ENCODE results near the gene NCKAP5.

Gene NCKAP5

DNA sequence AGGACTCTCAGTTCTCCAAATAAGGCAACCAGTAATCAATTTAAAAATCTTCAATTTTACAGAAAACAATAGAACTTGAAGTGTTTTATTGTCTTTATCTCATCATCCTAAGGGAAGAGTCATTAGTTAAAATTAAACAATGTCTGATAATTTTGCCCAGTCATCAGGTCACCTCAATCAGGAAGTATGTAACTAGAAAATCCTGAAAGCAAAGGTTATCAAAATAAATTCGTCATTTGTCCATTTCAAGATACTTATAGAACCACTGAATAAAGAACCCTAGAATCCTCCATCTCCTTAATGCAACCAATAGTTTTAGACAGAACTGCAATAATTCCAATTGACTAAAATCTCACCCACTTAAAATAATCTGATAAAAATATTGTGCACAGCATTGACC, 115.2 kb downstream of the NCKAP5 start:
- TF ChIP-seq SPI1 (IDR thresholded peaks at IDR 0.05; ENCODE audit: borderline replicate concordance, low read depth), result no peak
- TF ChIP-seq POLR2AphosphoS5 (IDR thresholded peaks at IDR 0.05; ENCODE audit: low read depth), result no peak
- TF ChIP-seq, protein P1, sequence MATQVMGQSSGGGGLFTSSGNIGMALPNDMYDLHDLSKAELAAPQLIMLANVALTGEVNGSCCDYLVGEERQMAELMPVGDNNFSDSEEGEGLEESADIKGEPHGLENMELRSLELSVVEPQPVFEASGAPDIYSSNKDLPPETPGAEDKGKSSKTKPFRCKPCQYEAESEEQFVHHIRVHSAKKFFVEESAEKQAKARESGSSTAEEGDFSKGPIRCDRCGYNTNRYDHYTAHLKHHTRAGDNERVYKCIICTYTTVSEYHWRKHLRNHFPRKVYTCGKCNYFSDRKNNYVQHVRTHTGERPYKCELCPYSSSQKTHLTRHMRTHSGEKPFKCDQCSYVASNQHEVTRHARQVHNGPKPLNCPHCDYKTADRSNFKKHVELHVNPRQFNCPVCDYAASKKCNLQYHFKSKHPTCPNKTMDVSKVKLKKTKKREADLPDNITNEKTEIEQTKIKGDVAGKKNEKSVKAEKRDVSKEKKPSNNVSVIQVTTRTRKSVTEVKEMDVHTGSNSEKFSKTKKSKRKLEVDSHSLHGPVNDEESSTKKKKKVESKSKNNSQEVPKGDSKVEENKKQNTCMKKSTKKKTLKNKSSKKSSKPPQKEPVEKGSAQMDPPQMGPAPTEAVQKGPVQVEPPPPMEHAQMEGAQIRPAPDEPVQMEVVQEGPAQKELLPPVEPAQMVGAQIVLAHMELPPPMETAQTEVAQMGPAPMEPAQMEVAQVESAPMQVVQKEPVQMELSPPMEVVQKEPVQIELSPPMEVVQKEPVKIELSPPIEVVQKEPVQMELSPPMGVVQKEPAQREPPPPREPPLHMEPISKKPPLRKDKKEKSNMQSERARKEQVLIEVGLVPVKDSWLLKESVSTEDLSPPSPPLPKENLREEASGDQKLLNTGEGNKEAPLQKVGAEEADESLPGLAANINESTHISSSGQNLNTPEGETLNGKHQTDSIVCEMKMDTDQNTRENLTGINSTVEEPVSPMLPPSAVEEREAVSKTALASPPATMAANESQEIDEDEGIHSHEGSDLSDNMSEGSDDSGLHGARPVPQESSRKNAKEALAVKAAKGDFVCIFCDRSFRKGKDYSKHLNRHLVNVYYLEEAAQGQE (IDR thresholded peaks at IDR 0.05; ENCODE audit: insufficient replicate concordance, low read depth), result no peak
- no peak for TF ChIP-seq GABPA (IDR thresholded peaks at IDR 0.05; ENCODE audit: low read depth)
- TF ChIP-seq, protein P2, sequence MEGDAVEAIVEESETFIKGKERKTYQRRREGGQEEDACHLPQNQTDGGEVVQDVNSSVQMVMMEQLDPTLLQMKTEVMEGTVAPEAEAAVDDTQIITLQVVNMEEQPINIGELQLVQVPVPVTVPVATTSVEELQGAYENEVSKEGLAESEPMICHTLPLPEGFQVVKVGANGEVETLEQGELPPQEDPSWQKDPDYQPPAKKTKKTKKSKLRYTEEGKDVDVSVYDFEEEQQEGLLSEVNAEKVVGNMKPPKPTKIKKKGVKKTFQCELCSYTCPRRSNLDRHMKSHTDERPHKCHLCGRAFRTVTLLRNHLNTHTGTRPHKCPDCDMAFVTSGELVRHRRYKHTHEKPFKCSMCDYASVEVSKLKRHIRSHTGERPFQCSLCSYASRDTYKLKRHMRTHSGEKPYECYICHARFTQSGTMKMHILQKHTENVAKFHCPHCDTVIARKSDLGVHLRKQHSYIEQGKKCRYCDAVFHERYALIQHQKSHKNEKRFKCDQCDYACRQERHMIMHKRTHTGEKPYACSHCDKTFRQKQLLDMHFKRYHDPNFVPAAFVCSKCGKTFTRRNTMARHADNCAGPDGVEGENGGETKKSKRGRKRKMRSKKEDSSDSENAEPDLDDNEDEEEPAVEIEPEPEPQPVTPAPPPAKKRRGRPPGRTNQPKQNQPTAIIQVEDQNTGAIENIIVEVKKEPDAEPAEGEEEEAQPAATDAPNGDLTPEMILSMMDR (IDR thresholded peaks at IDR 0.05; ENCODE audit: insufficient read depth, low read length), result no peak

DNA sequence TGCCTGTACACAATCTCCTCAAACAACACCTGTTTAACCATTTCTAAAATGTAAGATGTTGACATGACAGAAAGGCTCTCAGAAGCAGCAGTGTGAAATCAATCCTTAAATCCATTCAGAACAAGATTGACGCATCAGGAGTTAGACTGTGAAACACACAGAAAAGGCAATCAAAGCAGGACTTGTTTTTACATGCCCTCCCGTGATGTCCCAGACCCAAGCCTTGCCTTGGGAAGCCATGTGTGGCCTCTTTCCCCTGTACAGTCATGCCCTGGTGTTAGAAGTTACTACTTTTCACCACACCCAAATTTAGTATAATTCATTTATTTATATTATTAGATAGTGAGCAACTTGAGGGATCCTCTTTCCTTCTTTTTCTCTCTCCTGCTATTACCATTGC, 115.7 kb downstream of the NCKAP5 start:
- TF ChIP-seq GABPA (IDR thresholded peaks at IDR 0.05; ENCODE audit: low read depth) (no peak), POLR2AphosphoS5 (IDR thresholded peaks at IDR 0.05; ENCODE audit: low read depth) (no peak), SPI1 (IDR thresholded peaks at IDR 0.05; ENCODE audit: borderline replicate concordance, low read depth) (no peak)
- TF ChIP-seq, protein P1 (IDR thresholded peaks at IDR 0.05; ENCODE audit: insufficient replicate concordance, low read depth), result no peak
- TF ChIP-seq, protein P2 (IDR thresholded peaks at IDR 0.05; ENCODE audit: insufficient read depth, low read length), result no peak
- Histone ChIP-seq H3K27me3 (ENCODE audit: insufficient read depth, poor library complexity, severe bottlenecking) (no peaks in the 10 kb centered on the region), H3K27ac (replicated peaks) (no peak overlapping the region), H3K4me3 (replicated peaks; ENCODE audit: insufficient read depth, low read length) (no peak overlapping the region)
- no peak for DNase-seq (ENCODE audit: low read depth in 1 of 2, low spot score in 1 of 2)

More for the DNA sequence above, 115.2 kb downstream of the NCKAP5 start:
- no peak overlapping the region for H3K4me3 ChIP-seq (replicated peaks; ENCODE audit: insufficient read depth, low read length)
- DNase-seq (ENCODE audit: low read depth in 1 of 2, low spot score in 1 of 2), result no peak
- H3K27ac ChIP-seq (replicated peaks), result no peak overlapping the region
- no peaks in the 10 kb centered on the region for H3K27me3 ChIP-seq (ENCODE audit: insufficient read depth, poor library complexity, severe bottlenecking)

DNA sequence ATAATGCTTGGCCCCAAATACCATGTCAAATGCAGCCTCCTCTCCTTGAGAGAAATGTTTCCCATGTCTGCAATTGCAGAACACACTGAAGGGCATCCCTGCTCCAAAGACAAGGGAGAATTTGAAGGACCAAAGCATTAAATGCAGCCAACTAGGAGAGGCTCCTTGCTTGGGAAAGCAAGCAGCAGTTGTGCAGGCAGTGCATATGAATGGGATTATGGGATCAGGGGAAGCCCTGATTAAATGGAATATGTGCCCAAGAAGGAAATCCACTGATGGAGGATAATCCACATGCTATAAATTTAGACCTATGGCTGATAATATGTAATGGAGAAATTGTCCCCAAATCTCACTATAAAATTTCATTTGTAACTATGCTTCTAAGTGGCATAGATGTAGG, 116.1 kb downstream of the NCKAP5 start:
- no peak for DNase-seq (ENCODE audit: low read depth in 1 of 2, low spot score in 1 of 2)
- no peaks in the 10 kb centered on the region for H3K27me3 ChIP-seq (ENCODE audit: insufficient read depth, poor library complexity, severe bottlenecking)
- TF ChIP-seq SPI1 (IDR thresholded peaks at IDR 0.05; ENCODE audit: borderline replicate concordance, low read depth) (no peak), POLR2AphosphoS5 (IDR thresholded peaks at IDR 0.05; ENCODE audit: low read depth) (no peak), GABPA (IDR thresholded peaks at IDR 0.05; ENCODE audit: low read depth) (no peak)
- TF ChIP-seq, protein P2 (IDR thresholded peaks at IDR 0.05; ENCODE audit: insufficient read depth, low read length), result no peak
- TF ChIP-seq, protein P1 (IDR thresholded peaks at IDR 0.05; ENCODE audit: insufficient replicate concordance, low read depth), result no peak
- H3K4me3 ChIP-seq (replicated peaks; ENCODE audit: insufficient read depth, low read length), result no peak overlapping the region
- H3K27ac ChIP-seq (replicated peaks), result no peak overlapping the region

All from HL-60 (cell line).